ENCODE data around the gene NMRK2. TPM values are rescaled to one million over a fixed set of nuclear protein-coding genes. Genes with fewer than 3 reads are reported as not detected.

NMRK2 gene
- total RNA-seq, 1 experiment from 2014 or later = 60.0 TPM

GRCh38 chr19:3923912-3924311 lies 9.0 kb upstream of the NMRK2 start:
- Histone ChIP-seq H3K14ac (ENCODE audit: insufficient read depth, low read length) (no peak overlapping the region), H2AK5ac (ENCODE audit: insufficient read length, low read length) (no peak overlapping the region), H2BK12ac (ENCODE audit: insufficient read length, low read depth, low read length) (no peak overlapping the region), H3T11ph (ENCODE audit: low read length) (no peak overlapping the region), H3K18ac (ENCODE audit: insufficient read length, low read depth, low read length) (no peak overlapping the region), H2AFZ (ENCODE audit: low read length) (no peak overlapping the region), H3K79me2 (ENCODE audit: insufficient read depth, low read length) (no peaks in the 10 kb centered on the region), H3K23me2 (ENCODE audit: insufficient read length, low read depth, low read length, poor library complexity, severe bottlenecking) (no peaks in the 10 kb centered on the region), H4K5ac (ENCODE audit: insufficient read length, low read depth, low read length) (no peak overlapping the region), H3K9me3 (ENCODE audit: control insufficient read depth, low read depth, low read length) (no peaks in the 10 kb centered on the region), H2BK20ac (ENCODE audit: low read depth, low read length, poor library complexity, severe bottlenecking) (no peak overlapping the region), H3K23ac (ENCODE audit: insufficient read length, low read depth, low read length) (no peak overlapping the region), H3K4me2 (ENCODE audit: insufficient read depth, insufficient read length, low read length) (no peak overlapping the region), H4K91ac (ENCODE audit: insufficient read length, low read depth, low read length) (no peak overlapping the region), H3K79me1 (ENCODE audit: insufficient read depth, low read depth, low read length, poor library complexity, severe bottlenecking) (no peaks in the 10 kb centered on the region), H3K56ac (ENCODE audit: insufficient read length, low read depth, low read length) (no peak overlapping the region), H2BK120ac (ENCODE audit: low read depth, low read length, poor library complexity, severe bottlenecking) (no peak overlapping the region), H2BK15ac (ENCODE audit: low read depth, low read length) (no peak overlapping the region), H3K4ac (ENCODE audit: low read depth, low read length) (no peak overlapping the region), H4K8ac (replicated peaks; ENCODE audit: insufficient read length, low read depth, low read length) (no peak overlapping the region), H2BK5ac (ENCODE audit: insufficient read length, low read length) (no peak overlapping the region), H3K27ac (ENCODE audit: insufficient read length, low read depth, low read length) (no peak overlapping the region), H4K20me1 (ENCODE audit: control insufficient read depth, insufficient read depth, insufficient read length) (no peaks in the 10 kb centered on the region), H3K27me3 (ENCODE audit: insufficient read depth, low read length) (no peaks in the 10 kb centered on the region), H3K4me1 (ENCODE audit: insufficient read depth, low read length) (no peaks in the 10 kb centered on the region), H3K9ac (ENCODE audit: extremely low read depth, insufficient read length, low read length) (no peak overlapping the region)
- no CpG with 5 or more reads among the region's 1 CpG for WGBS (ENCODE audit: extremely low coverage, insufficient read length, low lambda C conversion rate)
- TF ChIP-seq, protein P1, sequence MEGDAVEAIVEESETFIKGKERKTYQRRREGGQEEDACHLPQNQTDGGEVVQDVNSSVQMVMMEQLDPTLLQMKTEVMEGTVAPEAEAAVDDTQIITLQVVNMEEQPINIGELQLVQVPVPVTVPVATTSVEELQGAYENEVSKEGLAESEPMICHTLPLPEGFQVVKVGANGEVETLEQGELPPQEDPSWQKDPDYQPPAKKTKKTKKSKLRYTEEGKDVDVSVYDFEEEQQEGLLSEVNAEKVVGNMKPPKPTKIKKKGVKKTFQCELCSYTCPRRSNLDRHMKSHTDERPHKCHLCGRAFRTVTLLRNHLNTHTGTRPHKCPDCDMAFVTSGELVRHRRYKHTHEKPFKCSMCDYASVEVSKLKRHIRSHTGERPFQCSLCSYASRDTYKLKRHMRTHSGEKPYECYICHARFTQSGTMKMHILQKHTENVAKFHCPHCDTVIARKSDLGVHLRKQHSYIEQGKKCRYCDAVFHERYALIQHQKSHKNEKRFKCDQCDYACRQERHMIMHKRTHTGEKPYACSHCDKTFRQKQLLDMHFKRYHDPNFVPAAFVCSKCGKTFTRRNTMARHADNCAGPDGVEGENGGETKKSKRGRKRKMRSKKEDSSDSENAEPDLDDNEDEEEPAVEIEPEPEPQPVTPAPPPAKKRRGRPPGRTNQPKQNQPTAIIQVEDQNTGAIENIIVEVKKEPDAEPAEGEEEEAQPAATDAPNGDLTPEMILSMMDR (conservative IDR thresholded peaks at IDR 0.05) = no peak
- Mint-ChIP-seq H3K27me3 (ENCODE audit: low read depth) (no peaks in the 10 kb centered on the region; the same call in 1 of the 2 replicates), H3K4me1 (no peaks in the 10 kb centered on the region), H3K27ac (no peak overlapping the region), H3K4me3 (no peak overlapping the region), H3K36me3 (ENCODE audit: insufficient read depth in 1 of 3, low read depth in 3 of 3) (peaks cover 31 to 45% (median 44%) of the 10 kb centered on the region in 3 experiments), H3K9me3 (peaks cover 4 to 7% of the 10 kb centered on the region in 2 experiments; a peak in 3 of 5 replicates)
- DNase-seq = no peak
